Prostate gland (tissue), 2 donors: ENCODE data around the gene PRDX4.

Experiments
- POLR2A ChIP-seq: fragments of 450-650 bp; IDR thresholded peaks from one replicate; pipeline ENCODE4 v1.6.1; 2016; ENCODE audit warnings: antibody characterized with exemption, mild to moderate bottlenecking
- TF ChIP-seq, protein P1 (sequence below), 4 experiments: fragments of 200-600 bp in 2 of 4; fragments of 450-650 bp in 2 of 4; sonication (generic) in 2 of 4; IDR thresholded peaks; 1 replicate in 3 of 4; 2 replicates in 1 of 4; pipeline ENCODE4 v1.5.1; 2016 to 2019; ENCODE audit warnings: antibody characterized with exemption in 4 of 4, mild to moderate bottlenecking in 2 of 4, moderate library complexity in 2 of 4

GRCh38 chrX:23621621-23622265 lies 45.5 kb upstream of the PRDX4 start:
- no peak for TF ChIP-seq POLR2A
- TF ChIP-seq, protein P1, sequence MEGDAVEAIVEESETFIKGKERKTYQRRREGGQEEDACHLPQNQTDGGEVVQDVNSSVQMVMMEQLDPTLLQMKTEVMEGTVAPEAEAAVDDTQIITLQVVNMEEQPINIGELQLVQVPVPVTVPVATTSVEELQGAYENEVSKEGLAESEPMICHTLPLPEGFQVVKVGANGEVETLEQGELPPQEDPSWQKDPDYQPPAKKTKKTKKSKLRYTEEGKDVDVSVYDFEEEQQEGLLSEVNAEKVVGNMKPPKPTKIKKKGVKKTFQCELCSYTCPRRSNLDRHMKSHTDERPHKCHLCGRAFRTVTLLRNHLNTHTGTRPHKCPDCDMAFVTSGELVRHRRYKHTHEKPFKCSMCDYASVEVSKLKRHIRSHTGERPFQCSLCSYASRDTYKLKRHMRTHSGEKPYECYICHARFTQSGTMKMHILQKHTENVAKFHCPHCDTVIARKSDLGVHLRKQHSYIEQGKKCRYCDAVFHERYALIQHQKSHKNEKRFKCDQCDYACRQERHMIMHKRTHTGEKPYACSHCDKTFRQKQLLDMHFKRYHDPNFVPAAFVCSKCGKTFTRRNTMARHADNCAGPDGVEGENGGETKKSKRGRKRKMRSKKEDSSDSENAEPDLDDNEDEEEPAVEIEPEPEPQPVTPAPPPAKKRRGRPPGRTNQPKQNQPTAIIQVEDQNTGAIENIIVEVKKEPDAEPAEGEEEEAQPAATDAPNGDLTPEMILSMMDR (IDR thresholded peaks at IDR 0.05), result no peak
